ENCODE measurements around the gene FOXJ3.

FOXJ3 gene

DNA sequence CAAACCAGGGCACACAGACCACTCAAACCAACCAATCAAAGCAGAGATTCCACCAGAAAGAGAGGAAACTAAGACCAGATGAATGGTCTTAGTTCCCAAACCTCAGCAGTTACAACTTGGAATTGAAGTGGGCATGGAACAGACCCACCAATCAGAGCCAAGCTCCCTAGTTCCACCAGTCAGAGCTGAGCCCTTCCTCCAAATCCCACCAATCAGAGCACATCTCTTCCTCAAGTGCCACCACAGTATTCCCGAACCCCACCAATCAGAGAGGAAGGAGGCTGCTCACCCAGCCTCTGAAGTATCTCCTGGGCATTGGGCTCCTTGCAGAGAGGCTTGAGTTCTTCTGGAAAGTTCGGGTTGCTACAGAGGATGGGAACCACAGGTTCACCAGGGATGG is 171.9 kb downstream of the FOXJ3 start:
- TF ChIP-seq, protein P1, sequence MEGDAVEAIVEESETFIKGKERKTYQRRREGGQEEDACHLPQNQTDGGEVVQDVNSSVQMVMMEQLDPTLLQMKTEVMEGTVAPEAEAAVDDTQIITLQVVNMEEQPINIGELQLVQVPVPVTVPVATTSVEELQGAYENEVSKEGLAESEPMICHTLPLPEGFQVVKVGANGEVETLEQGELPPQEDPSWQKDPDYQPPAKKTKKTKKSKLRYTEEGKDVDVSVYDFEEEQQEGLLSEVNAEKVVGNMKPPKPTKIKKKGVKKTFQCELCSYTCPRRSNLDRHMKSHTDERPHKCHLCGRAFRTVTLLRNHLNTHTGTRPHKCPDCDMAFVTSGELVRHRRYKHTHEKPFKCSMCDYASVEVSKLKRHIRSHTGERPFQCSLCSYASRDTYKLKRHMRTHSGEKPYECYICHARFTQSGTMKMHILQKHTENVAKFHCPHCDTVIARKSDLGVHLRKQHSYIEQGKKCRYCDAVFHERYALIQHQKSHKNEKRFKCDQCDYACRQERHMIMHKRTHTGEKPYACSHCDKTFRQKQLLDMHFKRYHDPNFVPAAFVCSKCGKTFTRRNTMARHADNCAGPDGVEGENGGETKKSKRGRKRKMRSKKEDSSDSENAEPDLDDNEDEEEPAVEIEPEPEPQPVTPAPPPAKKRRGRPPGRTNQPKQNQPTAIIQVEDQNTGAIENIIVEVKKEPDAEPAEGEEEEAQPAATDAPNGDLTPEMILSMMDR (IDR thresholded peaks at IDR 0.05): no peak
- Histone ChIP-seq H3K27ac (no peak overlapping the region), H3K9me3 (no peaks in the 10 kb centered on the region), H3K4me1 (ENCODE audit: control insufficient read depth in 1 of 2, insufficient read depth in 1 of 2, low read depth in 1 of 2, low read length in 1 of 2) (peaks cover 6 to 8% of the 10 kb centered on the region in 2 experiments), H3K4me3 (ENCODE audit: low read depth in 1 of 2, low read length in 1 of 2) (no peak overlapping the region), H3K27me3 (no peaks in the 10 kb centered on the region), H3K36me3 (no peaks in the 10 kb centered on the region)

DNA sequence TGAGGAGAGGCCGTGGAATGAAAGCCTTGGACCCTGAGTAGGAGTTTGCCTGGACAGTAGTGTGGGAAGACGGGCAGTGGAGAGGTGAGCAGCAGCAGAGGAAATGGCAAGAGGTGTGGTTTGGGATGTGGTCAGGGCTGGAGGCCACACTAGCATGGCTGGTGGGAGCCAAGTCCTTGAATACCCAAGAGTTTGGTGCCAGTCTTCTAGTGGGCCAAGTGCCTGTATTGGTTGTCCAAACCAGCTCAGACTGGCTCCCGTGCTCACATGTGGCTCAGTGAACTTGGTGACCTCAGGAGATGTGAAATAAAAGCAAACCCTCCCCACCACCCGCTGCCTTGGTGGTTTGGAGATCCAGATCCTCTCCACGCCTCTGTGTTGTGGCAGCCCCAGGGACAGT is 172.9 kb downstream of the FOXJ3 start:
- H3K4me3 ChIP-seq (ENCODE audit: low read depth in 1 of 2, low read length in 1 of 2): no peak overlapping the region
- TF ChIP-seq, protein P1 (IDR thresholded peaks at IDR 0.05): no peak
- peaks cover 6 to 8% of the 10 kb centered on the region in 2 experiments for H3K4me1 ChIP-seq (ENCODE audit: control insufficient read depth in 1 of 2, insufficient read depth in 1 of 2, low read depth in 1 of 2, low read length in 1 of 2)
- no peak overlapping the region for H3K27ac ChIP-seq
- no peaks in the 10 kb centered on the region for H3K36me3 ChIP-seq
- no peaks in the 10 kb centered on the region for H3K9me3 ChIP-seq
- H3K27me3 ChIP-seq: no peaks in the 10 kb centered on the region

DNA sequence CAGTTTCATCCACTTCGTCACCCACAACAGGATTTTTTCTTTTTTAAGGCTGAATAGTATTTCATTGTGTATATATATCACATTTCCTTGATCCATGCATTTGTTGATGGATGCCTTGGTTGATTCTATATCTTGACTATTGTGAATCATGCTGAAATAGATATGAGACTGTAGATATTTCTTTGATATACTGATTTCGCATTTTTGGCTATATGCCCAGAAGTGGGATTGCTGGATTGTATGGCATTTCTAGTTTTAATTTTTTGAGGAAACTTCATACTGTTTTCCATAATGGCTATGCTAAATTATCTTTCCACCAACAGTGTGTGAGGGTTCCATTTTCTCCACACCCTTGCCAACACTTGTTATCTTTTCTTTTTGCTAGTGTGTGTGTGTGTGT is 176.8 kb downstream of the FOXJ3 start:
- Histone ChIP-seq H3K27me3 (no peaks in the 10 kb centered on the region), H3K36me3 (no peaks in the 10 kb centered on the region), H3K27ac (no peak overlapping the region), H3K4me3 (ENCODE audit: low read depth in 1 of 2, low read length in 1 of 2) (no peak overlapping the region), H3K4me1 (ENCODE audit: control insufficient read depth in 1 of 2, insufficient read depth in 1 of 2, low read depth in 1 of 2, low read length in 1 of 2) (peaks cover 6 to 8% of the 10 kb centered on the region in 2 experiments), H3K9me3 (no peaks in the 10 kb centered on the region)
- TF ChIP-seq, protein P1 (IDR thresholded peaks at IDR 0.05): no peak

DNA sequence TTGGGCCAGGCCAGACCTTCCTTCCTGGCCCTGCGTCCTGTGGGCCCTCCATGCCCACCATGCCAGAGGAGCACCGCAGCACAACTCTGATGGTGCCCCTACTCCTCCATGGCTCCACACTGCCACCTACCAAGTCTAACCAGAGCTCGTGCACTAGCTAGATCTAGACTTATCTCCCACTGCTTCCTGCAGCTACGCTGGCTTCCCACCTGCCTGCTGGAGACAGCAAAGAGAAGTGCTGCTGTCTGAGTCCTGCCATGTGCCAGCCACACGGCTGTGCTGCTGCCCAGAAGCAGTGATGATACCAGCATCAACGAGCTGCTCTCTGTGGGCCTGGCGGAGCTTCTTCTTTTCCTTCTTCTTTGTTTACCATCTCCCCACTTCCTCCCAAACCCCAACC is 177.4 kb downstream of the FOXJ3 start:
- Histone ChIP-seq H3K27ac (no peak overlapping the region), H3K9me3 (no peaks in the 10 kb centered on the region), H3K36me3 (no peaks in the 10 kb centered on the region), H3K4me3 (ENCODE audit: low read depth in 1 of 2, low read length in 1 of 2) (no peak overlapping the region), H3K4me1 (ENCODE audit: control insufficient read depth in 1 of 2, insufficient read depth in 1 of 2, low read depth in 1 of 2, low read length in 1 of 2) (peaks cover 6 to 8% of the 10 kb centered on the region in 2 experiments), H3K27me3 (no peaks in the 10 kb centered on the region)
- TF ChIP-seq, protein P1 (IDR thresholded peaks at IDR 0.05): no peak

DNA sequence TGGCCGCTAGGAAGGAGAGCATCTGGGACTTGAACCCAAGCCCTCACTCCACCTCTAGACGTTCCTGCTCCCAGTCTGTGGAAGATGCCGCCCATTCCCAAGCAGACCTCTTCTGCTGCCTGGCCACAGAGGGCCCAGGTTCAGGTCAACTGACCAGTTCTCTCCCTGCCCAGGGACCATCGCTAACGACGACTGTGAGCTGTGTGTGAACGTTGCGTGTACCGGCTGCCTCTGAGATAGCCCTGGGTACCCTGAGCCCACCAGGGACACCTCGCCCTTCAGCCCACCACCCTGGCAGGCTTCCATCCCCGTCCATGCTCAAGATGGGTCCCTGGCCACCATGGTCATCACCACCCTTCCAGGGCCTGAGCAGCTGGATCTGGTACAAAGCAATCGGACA is 179.7 kb downstream of the FOXJ3 start:
- Histone ChIP-seq H3K36me3 (no peaks in the 10 kb centered on the region), H3K9me3 (no peaks in the 10 kb centered on the region), H3K27me3 (no peaks in the 10 kb centered on the region), H3K4me3 (ENCODE audit: low read depth in 1 of 2, low read length in 1 of 2) (no peak overlapping the region), H3K4me1 (ENCODE audit: control insufficient read depth in 1 of 2, insufficient read depth in 1 of 2, low read depth in 1 of 2, low read length in 1 of 2) (no peaks in the 10 kb centered on the region), H3K27ac (no peak overlapping the region)
- TF ChIP-seq, protein P1 (IDR thresholded peaks at IDR 0.05): no peak

DNA sequence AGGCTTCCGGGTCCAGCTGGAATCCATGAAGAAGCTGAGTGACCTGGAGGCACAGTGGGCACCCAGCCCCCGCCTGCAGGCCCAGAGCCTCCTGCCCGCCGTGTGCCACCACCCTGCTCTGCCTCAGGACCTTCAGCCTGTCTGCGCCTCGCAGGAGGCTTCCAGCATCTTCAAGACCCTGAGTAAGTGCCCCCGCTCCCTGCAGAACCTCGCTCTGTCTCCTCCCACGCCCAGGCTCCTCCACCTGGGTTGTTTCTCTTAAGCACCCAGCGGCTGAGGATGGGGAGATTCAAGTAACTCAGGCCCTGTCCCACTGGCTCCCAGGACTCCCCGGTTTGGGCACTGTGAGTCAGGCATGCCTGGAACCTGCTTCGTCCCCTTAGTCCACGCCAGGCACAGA is 180.3 kb downstream of the FOXJ3 start:
- Histone ChIP-seq H3K4me3 (ENCODE audit: low read depth in 1 of 2, low read length in 1 of 2) (no peak overlapping the region), H3K27me3 (no peaks in the 10 kb centered on the region), H3K36me3 (no peaks in the 10 kb centered on the region), H3K27ac (no peak overlapping the region), H3K9me3 (no peaks in the 10 kb centered on the region), H3K4me1 (ENCODE audit: control insufficient read depth in 1 of 2, insufficient read depth in 1 of 2, low read depth in 1 of 2, low read length in 1 of 2) (no peaks in the 10 kb centered on the region)
- TF ChIP-seq, protein P1 (IDR thresholded peaks at IDR 0.05): no peak

Measured in neutrophil (primary cell).